ENCODE measurements around the gene GRID1. TPM values are rescaled to one million over a fixed set of nuclear protein-coding genes. Genes with fewer than 3 reads are reported as not detected.

GRID1 gene
- total and polyA plus RNA-seq, 9 of the 15 experiments (the other 6 are each of a cell fraction or from before 2014, with no cell fraction given): 0.01 to 7.2 (median 1.2) TPM

DNA sequence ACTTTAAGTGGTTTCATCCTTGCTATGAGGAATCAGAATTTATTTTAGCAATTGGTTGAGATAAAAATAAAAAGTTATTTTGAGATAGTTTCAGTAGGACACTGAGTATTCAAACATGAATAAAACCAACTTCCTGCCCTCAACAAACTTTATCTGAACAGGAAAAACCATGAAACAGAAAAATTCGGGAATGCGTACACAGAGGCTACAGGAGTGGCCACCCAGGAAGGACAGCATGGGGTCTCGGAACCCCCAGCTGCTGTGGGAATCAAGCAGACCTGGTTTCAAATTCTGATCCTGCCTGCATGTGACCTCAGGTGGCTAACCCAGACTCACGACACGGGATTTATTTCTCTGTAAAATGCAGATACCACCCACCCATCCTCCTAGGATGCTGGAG is 49.0 kb upstream of the GRID1 start (continued):
- TF ChIP-seq, protein P1, sequence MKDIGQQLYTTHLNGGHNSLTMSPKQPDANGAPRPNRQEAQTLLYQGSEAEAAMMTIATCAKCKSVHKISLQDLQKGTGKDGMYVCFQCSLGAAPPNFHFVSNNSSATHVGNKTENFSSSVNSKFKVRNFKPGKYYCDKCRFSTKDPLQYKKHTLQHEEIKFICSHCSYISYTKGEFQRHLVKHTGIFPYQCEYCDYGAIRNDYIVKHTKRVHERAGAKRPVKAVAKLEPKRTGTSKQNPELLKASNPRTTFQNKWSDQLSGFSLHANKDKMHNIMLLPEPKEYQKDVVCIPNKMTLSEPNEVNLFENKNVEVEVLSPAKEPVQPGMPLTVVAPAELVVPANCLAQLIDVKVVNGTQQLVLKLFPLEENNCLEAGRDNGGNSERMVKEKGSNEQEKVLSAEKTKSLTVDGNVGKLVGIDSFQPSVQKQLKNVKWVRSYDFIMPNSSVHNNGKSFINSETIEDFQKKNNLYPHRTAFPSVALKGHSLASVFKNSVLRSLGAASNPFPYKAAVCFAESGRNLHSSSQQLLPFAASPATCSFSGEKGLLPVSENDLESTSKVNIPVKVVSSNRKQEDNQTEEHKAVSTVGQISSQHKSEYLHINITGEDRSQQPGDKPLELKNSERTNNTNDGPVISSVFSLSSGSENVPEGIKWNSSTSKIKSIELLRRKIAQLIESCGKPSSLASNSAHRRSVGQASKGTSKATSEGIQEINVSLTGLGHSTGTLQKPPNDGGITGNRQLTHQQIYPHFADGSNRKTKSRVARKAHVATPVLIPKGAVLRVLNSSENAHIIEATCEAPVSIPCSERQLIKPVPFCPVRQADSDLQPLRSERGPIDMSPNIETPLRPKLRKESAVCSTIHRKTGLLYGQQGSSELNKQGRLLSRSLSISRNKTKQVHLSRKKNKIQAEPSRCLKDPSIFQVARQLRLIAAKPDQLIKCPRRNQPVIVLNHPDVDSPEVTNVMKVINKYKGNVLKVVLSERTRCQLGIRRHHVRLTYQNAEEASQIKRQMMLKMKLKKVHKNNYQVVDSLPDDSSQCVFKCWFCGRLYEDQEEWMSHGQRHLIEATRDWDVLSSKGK (CRISPR knock-in tag; IDR thresholded peaks at IDR 0.05): no peak
- TF ChIP-seq ZNF780A (CRISPR knock-in tag; IDR thresholded peaks at IDR 0.05): no peak

DNA sequence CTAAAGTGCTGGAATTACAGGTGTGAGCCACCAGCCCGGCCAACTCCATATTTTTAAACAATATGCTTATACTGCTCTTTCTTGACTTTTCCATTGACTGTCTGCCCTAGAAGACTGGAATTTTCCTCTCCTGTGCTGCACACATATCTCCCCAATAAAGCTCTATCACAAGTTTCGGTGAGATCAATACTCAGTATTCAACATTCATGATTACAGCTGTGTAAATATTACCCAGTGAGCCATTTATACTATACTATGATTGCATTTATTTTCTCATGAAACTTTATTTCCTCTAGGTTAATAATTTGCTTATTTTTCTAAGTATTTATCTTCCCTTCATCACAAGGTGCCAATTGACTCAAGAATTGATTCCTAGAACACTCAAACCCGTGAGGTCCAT is 48.5 kb upstream of the GRID1 start:
- H3K4me3 ChIP-seq: no peak overlapping the region
- H3K9ac ChIP-seq (ENCODE audit: insufficient read depth in 1 of 2, low read depth in 2 of 2, low read length in 2 of 2): no peak overlapping the region
- H3K4me1 ChIP-seq (replicated peaks in 1 of 2; ENCODE audit: control insufficient read depth in 2 of 2, insufficient read depth in 2 of 2, low read length in 2 of 2): no peaks in the 10 kb centered on the region
- H4K20me1 ChIP-seq (replicated peaks; ENCODE audit: control insufficient read depth, insufficient read depth, low read length): no peaks in the 10 kb centered on the region
- DNase-seq (ENCODE audit: extremely low read depth in 1 of 4, low spot score in 3 of 4): no peak
- intact Hi-C loops (cut with micrococcal nuclease): no loop called here
- no peak overlapping the region for H2AFZ ChIP-seq (ENCODE audit: low read depth, low read length)
- no peak for FAIRE-seq
- H3K27ac ChIP-seq (ENCODE audit: extremely low read depth, low read depth, low read length): no peak overlapping the region
- no peaks in the 10 kb centered on the region for H3K9me1 ChIP-seq (ENCODE audit: control insufficient read depth, insufficient read depth, low read length)
- ATAC-seq: no peak
- no peaks in the 10 kb centered on the region for H3K9me3 ChIP-seq (replicated peaks; ENCODE audit: control insufficient read depth, insufficient read depth, low read depth, low read length)
- peaks cover 3 to 9% of the 10 kb centered on the region in 2 experiments; a peak in 2 of 5 replicates for H3K27me3 ChIP-seq (ENCODE audit: control insufficient read depth in 2 of 2, insufficient read depth in 2 of 2, low read length in 2 of 2)
- no peaks in the 10 kb centered on the region for H3K79me2 ChIP-seq (ENCODE audit: control insufficient read depth, insufficient read depth, low read length)
- in situ Hi-C loops (cut with MboI): no loop called here
- H3K36me3 ChIP-seq (ENCODE audit: control insufficient read depth, insufficient read depth, low read length): no peaks in the 10 kb centered on the region
- no peak overlapping the region for H3K4me2 ChIP-seq (ENCODE audit: insufficient read depth, low read length)
- WGBS (ENCODE audit: insufficient coverage, low coverage, missing lambda C conversion rate): 0% methylated on average over 3 of the region's 3 CpGs
- ChIA-PET POLR2A (no interaction called here), CTCF (ENCODE audit: low intra/inter-chr PET ratio) (no interaction called here)
- BruUV-seq (replicated peaks): no TSS peak
- TF ChIP-seq PHF8 (IDR thresholded peaks at IDR 0.05; ENCODE audit: borderline replicate concordance, low read length) (no peak), U2AF2 (optimal IDR thresholded peaks at IDR 0.05; ENCODE audit: low read depth, low read length) (no peak)
- TF ChIP-seq, protein P2, sequence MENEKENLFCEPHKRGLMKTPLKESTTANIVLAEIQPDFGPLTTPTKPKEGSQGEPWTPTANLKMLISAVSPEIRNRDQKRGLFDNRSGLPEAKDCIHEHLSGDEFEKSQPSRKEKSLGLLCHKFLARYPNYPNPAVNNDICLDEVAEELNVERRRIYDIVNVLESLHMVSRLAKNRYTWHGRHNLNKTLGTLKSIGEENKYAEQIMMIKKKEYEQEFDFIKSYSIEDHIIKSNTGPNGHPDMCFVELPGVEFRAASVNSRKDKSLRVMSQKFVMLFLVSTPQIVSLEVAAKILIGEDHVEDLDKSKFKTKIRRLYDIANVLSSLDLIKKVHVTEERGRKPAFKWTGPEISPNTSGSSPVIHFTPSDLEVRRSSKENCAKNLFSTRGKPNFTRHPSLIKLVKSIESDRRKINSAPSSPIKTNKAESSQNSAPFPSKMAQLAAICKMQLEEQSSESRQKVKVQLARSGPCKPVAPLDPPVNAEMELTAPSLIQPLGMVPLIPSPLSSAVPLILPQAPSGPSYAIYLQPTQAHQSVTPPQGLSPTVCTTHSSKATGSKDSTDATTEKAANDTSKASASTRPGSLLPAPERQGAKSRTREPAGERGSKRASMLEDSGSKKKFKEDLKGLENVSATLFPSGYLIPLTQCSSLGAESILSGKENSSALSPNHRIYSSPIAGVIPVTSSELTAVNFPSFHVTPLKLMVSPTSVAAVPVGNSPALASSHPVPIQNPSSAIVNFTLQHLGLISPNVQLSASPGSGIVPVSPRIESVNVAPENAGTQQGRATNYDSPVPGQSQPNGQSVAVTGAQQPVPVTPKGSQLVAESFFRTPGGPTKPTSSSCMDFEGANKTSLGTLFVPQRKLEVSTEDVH (IDR thresholded peaks at IDR 0.05; ENCODE audit: low read depth, partially characterized antibody): no peak
